ENCODE measurements around the gene CDKN2B. TPM values are rescaled to one million over a fixed set of nuclear protein-coding genes. Genes with fewer than 3 reads are reported as not detected.

The CDKN2B gene
- total RNA-seq, 4 donors from 2014 or later: 4.5 to 25.1 (median 15.6) TPM

DNA sequence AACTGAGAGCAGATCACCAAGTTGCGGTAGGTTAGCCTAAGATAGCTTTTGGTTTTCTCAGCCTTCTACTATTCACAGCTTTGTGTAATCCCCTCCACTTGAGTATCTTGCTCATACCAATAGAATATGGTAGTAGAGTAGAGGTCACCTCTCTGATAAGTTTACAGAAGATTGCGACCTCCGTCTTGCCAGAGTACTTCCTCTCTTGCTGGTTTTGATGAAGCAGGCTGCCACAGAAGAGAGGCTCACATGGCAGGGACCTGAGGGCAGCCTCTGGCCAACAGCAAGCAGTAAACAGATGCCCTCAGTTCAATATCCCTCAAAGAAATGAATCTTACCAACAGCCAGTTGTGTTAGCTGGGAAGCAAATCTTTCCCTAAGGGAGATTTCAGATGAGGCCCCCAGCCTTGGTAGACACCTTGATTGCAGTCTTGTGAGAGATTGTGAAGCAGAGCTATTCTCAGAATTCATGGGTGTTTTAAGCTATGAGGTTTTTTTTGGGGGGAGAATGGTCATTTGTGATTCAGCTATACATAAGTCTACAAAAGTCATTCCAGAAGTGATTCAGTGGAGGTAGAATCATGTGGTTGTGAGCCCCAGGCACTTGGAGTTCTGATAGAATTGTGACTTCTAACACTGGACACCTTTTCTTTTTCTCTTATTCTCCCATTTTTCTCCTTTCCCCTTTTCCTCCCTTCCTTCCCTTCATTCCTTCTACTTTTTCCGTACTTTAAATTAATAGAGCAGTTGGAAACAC lies 22.7 kb upstream of the CDKN2B start:
- no peak for TF ChIP-seq POLR2A (IDR thresholded peaks at IDR 0.05)
- TF ChIP-seq, protein P1, sequence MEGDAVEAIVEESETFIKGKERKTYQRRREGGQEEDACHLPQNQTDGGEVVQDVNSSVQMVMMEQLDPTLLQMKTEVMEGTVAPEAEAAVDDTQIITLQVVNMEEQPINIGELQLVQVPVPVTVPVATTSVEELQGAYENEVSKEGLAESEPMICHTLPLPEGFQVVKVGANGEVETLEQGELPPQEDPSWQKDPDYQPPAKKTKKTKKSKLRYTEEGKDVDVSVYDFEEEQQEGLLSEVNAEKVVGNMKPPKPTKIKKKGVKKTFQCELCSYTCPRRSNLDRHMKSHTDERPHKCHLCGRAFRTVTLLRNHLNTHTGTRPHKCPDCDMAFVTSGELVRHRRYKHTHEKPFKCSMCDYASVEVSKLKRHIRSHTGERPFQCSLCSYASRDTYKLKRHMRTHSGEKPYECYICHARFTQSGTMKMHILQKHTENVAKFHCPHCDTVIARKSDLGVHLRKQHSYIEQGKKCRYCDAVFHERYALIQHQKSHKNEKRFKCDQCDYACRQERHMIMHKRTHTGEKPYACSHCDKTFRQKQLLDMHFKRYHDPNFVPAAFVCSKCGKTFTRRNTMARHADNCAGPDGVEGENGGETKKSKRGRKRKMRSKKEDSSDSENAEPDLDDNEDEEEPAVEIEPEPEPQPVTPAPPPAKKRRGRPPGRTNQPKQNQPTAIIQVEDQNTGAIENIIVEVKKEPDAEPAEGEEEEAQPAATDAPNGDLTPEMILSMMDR (IDR thresholded peaks at IDR 0.05 in 4 of 5, conservative IDR thresholded peaks at IDR 0.05 in 1 of 5): no peak
- in situ Hi-C loops (cut with MboI; ENCODE audit: low sequenced_read_pairs in 4 of 4): no loop called here
- Histone ChIP-seq H3K4me1 (peaks cover 12 to 18% of the 10 kb centered on the region in 2 donors), H3K27me3 (no peaks in the 10 kb centered on the region), H3K27ac (no peak overlapping the region), H3K9me3 (no peaks in the 10 kb centered on the region), H3K36me3 (no peaks in the 10 kb centered on the region), H3K4me3 (no peak overlapping the region)
- intact Hi-C loops (cut with DNase I; ENCODE audit: low total_unique reads): no loop called here
- ATAC-seq (no peak), DNase-seq (no peak)

DNA sequence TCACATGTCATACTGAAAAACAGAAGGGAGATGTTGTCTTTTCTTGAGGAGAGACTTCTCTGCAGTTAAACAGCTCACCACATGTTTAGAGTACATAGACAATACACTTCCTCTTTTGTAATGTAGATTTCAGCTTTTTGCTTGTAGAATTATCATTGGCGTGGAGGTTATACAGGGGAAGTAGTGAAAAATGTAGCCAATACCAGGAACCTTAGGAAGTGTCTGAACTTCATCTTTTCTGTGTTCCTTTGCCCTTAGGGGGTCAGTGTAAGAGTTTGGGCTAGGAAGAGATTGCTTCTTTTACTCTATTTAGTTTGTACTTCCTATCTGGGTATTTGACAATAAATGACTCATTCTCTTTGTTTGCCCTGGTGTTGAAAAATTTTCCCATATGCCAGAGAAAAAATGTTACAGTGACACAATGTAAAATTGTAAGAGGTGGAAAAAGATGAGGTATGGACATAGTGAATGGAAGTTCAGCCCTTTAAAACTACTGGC lies 21.0 kb upstream of the CDKN2B start:
- no peak overlapping the region for H3K27ac ChIP-seq
- H3K9me3 ChIP-seq: no peaks in the 10 kb centered on the region
- intact Hi-C loops (cut with DNase I; ENCODE audit: low total_unique reads) (no loop called here), in situ Hi-C loops (cut with MboI; ENCODE audit: low sequenced_read_pairs in 4 of 4) (no loop called here)
- ATAC-seq (peak in 1 of 2 donors; percentile 69), DNase-seq (no peak)
- no peaks in the 10 kb centered on the region for H3K27me3 ChIP-seq
- H3K4me3 ChIP-seq: no peak overlapping the region
- H3K36me3 ChIP-seq: no peaks in the 10 kb centered on the region
- peaks cover 0 to 1% of the 10 kb centered on the region in 2 donors for H3K4me1 ChIP-seq
- TF ChIP-seq POLR2A (IDR thresholded peaks at IDR 0.05): no peak
- TF ChIP-seq, protein P1 (IDR thresholded peaks at IDR 0.05 in 4 of 5, conservative IDR thresholded peaks at IDR 0.05 in 1 of 5): no peak

DNA sequence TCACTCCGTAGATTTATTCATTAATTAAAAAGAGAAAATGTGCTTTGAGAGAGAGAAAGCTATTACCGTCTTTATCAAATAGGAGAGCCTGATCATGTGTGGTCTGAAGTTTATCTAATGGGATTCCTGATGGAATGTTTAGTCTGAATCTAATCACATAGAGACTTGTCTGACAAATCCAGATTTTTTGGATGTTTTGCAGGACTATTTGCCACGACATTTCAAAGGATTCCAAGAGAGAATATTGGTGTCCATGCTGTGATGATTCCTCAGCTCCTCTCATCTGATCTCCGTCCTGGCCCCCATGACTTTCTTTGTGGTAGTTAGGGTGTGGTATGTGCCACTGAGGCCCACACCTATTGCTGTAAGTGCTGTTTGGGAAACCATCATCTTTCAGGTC lies 20.1 kb upstream of the CDKN2B start:
- DNase-seq (no peak), ATAC-seq (no peak)
- Histone ChIP-seq H3K4me1 (no peaks in the 10 kb centered on the region), H3K9me3 (no peaks in the 10 kb centered on the region), H3K4me3 (no peak overlapping the region), H3K27me3 (no peaks in the 10 kb centered on the region), H3K27ac (no peak overlapping the region), H3K36me3 (no peaks in the 10 kb centered on the region)
- no peak for TF ChIP-seq POLR2A (IDR thresholded peaks at IDR 0.05)
- TF ChIP-seq, protein P1 (IDR thresholded peaks at IDR 0.05 in 4 of 5, conservative IDR thresholded peaks at IDR 0.05 in 1 of 5): no peak
- in situ Hi-C loops (cut with MboI; ENCODE audit: low sequenced_read_pairs in 4 of 4) (no loop called here), intact Hi-C loops (cut with DNase I; ENCODE audit: low total_unique reads) (no loop called here)

DNA sequence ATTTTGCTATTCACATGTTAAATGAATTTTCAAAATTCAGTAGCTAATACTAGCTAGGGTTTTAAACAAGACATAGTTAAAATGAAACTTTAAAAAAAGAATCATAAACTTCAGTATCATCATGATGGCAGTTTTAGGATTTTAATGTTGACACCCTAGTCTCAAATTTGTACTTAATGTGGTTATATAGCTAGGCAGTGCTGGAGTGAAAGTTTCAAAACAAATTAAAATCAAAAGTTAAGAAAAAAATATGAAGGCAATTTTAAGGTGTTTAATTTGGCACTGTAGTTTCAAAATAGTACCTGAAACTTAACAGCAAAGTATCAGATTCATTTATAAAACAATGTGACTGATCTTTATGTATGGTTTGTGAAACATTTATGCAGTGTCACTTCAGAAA lies 19.3 kb upstream of the CDKN2B start:
- no peaks in the 10 kb centered on the region for H3K9me3 ChIP-seq
- no peak for DNase-seq
- in situ Hi-C loops (cut with MboI; ENCODE audit: low sequenced_read_pairs in 4 of 4): no loop called here
- ATAC-seq: no peak
- no peaks in the 10 kb centered on the region for H3K36me3 ChIP-seq
- no peak overlapping the region for H3K4me3 ChIP-seq
- intact Hi-C loops (cut with DNase I; ENCODE audit: low total_unique reads): no loop called here
- TF ChIP-seq, protein P1 (IDR thresholded peaks at IDR 0.05 in 4 of 5, conservative IDR thresholded peaks at IDR 0.05 in 1 of 5): no peak
- no peak for TF ChIP-seq POLR2A (IDR thresholded peaks at IDR 0.05)
- no peak overlapping the region for H3K27ac ChIP-seq
- H3K27me3 ChIP-seq: no peaks in the 10 kb centered on the region
- H3K4me1 ChIP-seq: no peaks in the 10 kb centered on the region
